ENCODE measurements around the gene DNAJC8. TPM values are rescaled to one million over a fixed set of nuclear protein-coding genes. Genes with fewer than 3 reads are reported as not detected.

DNAJC8 gene
- total RNA-seq, 1 donor from 2014 or later, result 68.1 TPM

GRCh38 chr1:28170001-28170596 is 62.7 kb downstream of the DNAJC8 start:
- DNase-seq, result no peak

- no peak for DNase-seq
These were observed 69.2 kb downstream of the DNAJC8 start for GRCh38 chr1:28163496-28164161.

- no peak for DNase-seq
These were observed 70.7 kb downstream of the DNAJC8 start for GRCh38 chr1:28162151-28162550.

- DNase-seq, result no peak
These were observed 71.1 kb downstream of the DNAJC8 start for GRCh38 chr1:28161751-28162150.

- peak; percentile 94 for DNase-seq
These were observed 72.0 kb downstream of the DNAJC8 start for GRCh38 chr1:28160782-28161266.

GRCh38 chr1:28159680-28160079 is 73.1 kb downstream of the DNAJC8 start:
- no peak for DNase-seq

- DNase-seq, result no peak
These were observed 73.6 kb downstream of the DNAJC8 start for GRCh38 chr1:28159243-28159642.

GRCh38 chr1:28157894-28158293 is 74.9 kb downstream of the DNAJC8 start:
- no peak for DNase-seq

- DNase-seq, result no peak
These were observed 76.0 kb downstream of the DNAJC8 start for GRCh38 chr1:28156821-28157220.

- no peak for DNase-seq
These were observed 77.2 kb downstream of the DNAJC8 start for GRCh38 chr1:28155628-28156027.

- no peak for DNase-seq
These were observed 78.7 kb downstream of the DNAJC8 start for GRCh38 chr1:28154078-28154594.

Other genes with a start within 250 kb of the DNAJC8 start
- 14.0 and 18.8 TPM in 2 replicates for gene EYA3, start 144.4 kb downstream of the DNAJC8 start, total RNA-seq
- gene PTAFR, start 56.3 kb downstream of the DNAJC8 start, total RNA-seq, result 0.05 and 0.17 TPM in 2 replicates
- gene ATP5IF1, start 3.1 kb upstream of the DNAJC8 start, total RNA-seq, result 102 and 104 TPM in 2 replicates
- gene SESN2, start 26.5 kb upstream of the DNAJC8 start, total RNA-seq, result 9.9 and 14.3 TPM in 2 replicates
- gene MED18, start 96.0 kb upstream of the DNAJC8 start, total RNA-seq, result 25.5 and 28.5 TPM in 2 replicates
- gene PHACTR4, start 136.7 kb upstream of the DNAJC8 start, total RNA-seq, result 12.6 and 28.5 TPM in 2 replicates

Measured in dermis blood vessel endothelial cell (primary cell).